UCSD-AML1 (cell line): ENCODE measurements around the gene DDX5.

Experiments used
- DNase-seq: peaks from one replicate; lab custom pipeline; 2025; ENCODE audit not compliant: unreplicated experiment; lab: John Stamatoyannopoulos, UW

Gene DDX5

GRCh38 chr17:64509179-64509578, 3.1 kb upstream of the DDX5 start:
- no peak for DNase-seq

- DNase-seq: no peak
Observed at GRCh38 chr17:64508683-64509082, 2.6 kb upstream of the DDX5 start.

GRCh38 chr17:64507413-64507782, 1.3 kb upstream of the DDX5 start:
- no peak for DNase-seq

- peak; percentile 99 for DNase-seq
Observed at GRCh38 chr17:64506576-64507412, 705 bp upstream of the DDX5 start, which contains the start of gene CEP95. CEP95 (plus strand) TSS chr17:64506977; CDS start chr17:64507098, 121 bp downstream.

- DNase-seq: peak; percentile 85
Observed at GRCh38 chr17:64505340-64506200, 519 bp downstream of the DDX5 start.

- no peak for DNase-seq
Observed at GRCh38 chr17:64504769-64505339, 1.2 kb downstream of the DDX5 start.

GRCh38 chr17:64503821-64504768, 2.0 kb downstream of the DDX5 start:
- DNase-seq: no peak

- no peak for DNase-seq
Observed at GRCh38 chr17:64503341-64503740, 2.7 kb downstream of the DDX5 start.

GRCh38 chr17:64502809-64503208, 3.3 kb downstream of the DDX5 start:
- DNase-seq: no peak

GRCh38 chr17:64502021-64502420, 4.1 kb downstream of the DDX5 start:
- no peak for DNase-seq

GRCh38 chr17:64500862-64501765, 5.0 kb downstream of the DDX5 start:
- DNase-seq: no peak

- DNase-seq: no peak
Observed at GRCh38 chr17:64500487-64500859, 5.6 kb downstream of the DDX5 start.

- no peak for DNase-seq
Observed at GRCh38 chr17:64499805-64500486, 6.1 kb downstream of the DDX5 start.

GRCh38 chr17:64498308-64499203, 7.5 kb downstream of the DDX5 start:
- no peak for DNase-seq

- DNase-seq: no peak
Observed at GRCh38 chr17:64497565-64498035, 8.5 kb downstream of the DDX5 start.

- DNase-seq: peak; percentile 94
Observed at GRCh38 chr17:64496786-64497564, 9.1 kb downstream of the DDX5 start, which contains the start of gene POLG2. POLG2 (minus strand) TSS chr17:64497054; CDS start chr17:64496968, 86 bp downstream.

- no peak for DNase-seq
Observed at GRCh38 chr17:64496348-64496785, 9.7 kb downstream of the DDX5 start.
